GM13977 (cell line): ENCODE data around the gene PCNP.
"Not testable (repeated sequence)": the region's sequence is repeated elsewhere in the genome, so short reads cannot be mapped to it uniquely, and the experiment has no call there.

Source experiments
- DNase-seq: peaks from one replicate; pipeline ENCODE4 v3.0.0; 2012; ENCODE audit warnings: low spot score
- in situ Hi-C: fragments of 300-500 bp; cut with MboI; formaldehyde crosslinking; loops from one replicate; pipeline ENCODE4 v1.12.0; 2022; ENCODE audit warnings: low sequenced_read_pairs, low pct_unique_long_range_greater_than_20kb, mixed read lengths, inconsistent platforms; ENCODE audit not compliant: unreplicated experiment
- TF ChIP-seq, protein P1 (sequence below): IDR thresholded peaks from 2 replicates; pipeline ENCODE4 v1.5.1; 2012; ENCODE audit warnings: mild to moderate bottlenecking, control low read depth; ENCODE audit not compliant: insufficient read depth; ENCODE audit errors: extremely low read depth, missing control alignments

Gene PCNP

DNA sequence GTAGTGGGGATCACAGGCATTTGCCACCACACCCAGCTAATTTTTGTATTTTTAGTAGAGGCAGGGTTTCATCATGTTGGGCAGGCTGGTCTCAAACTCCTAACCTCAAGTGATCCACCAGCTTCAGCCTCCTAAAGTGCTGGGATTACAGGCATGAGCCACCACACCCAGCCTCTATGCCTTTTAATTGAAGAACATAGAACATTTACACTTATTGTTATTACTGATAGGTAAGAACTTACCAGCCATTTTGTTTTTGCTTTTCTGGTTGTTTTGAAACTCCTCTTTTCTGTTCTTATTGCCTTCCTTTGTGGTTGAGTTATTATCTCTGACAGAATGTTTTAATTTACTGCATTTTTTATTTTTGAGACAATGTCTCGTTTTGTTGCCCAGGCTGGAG, 29.2 kb downstream of the PCNP start:
- TF ChIP-seq, protein P1, sequence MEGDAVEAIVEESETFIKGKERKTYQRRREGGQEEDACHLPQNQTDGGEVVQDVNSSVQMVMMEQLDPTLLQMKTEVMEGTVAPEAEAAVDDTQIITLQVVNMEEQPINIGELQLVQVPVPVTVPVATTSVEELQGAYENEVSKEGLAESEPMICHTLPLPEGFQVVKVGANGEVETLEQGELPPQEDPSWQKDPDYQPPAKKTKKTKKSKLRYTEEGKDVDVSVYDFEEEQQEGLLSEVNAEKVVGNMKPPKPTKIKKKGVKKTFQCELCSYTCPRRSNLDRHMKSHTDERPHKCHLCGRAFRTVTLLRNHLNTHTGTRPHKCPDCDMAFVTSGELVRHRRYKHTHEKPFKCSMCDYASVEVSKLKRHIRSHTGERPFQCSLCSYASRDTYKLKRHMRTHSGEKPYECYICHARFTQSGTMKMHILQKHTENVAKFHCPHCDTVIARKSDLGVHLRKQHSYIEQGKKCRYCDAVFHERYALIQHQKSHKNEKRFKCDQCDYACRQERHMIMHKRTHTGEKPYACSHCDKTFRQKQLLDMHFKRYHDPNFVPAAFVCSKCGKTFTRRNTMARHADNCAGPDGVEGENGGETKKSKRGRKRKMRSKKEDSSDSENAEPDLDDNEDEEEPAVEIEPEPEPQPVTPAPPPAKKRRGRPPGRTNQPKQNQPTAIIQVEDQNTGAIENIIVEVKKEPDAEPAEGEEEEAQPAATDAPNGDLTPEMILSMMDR: no peak
- DNase-seq: no peak
- in situ Hi-C loops: no loop called here

- DNase-seq, in situ Hi-C loops: not testable (repeated sequence)
These were observed 31.4 kb downstream of the PCNP start for GRCh38 chr3:101605398-101605797.

DNA sequence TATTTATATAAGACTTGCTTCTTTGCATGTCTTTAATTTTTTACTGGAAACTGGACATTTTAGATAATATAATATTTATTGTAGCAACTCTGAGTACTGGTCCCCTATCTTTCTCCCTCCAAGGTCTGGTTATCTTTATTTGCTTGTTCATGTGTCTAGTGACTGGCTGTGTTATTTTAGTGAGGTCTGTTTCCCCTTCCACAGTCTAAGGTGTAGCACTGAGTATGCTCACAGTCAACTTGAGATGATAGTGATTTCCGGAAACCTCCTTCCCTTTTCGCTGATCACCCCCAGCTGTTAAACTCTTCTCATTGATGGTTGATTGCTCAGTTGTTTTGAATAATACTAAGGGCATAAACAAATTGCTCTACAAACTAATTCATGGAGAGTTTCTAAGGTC, 37.0 kb downstream of the PCNP start:
- DNase-seq: no peak
- in situ Hi-C loops: no loop called here
- TF ChIP-seq, protein P1: no peak

DNA sequence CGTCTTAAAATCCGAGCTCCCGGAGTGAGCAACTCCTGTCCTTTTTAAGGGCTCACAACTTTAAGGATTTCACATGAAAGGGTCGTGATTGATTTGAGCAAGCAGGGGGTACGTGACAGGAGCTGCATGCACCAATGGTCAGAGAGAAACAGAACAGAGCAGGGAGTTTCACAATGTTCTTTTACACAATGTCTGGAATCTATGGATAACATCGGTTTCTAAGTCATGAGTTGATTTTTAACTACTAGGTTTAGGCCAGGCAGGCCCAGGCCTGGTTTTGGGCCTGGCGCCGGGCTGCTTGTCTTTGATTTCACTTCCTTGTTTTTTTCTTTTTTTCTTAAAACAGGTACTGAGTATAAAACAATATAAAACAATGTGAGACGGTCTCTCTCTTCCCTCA, 39.0 kb downstream of the PCNP start:
- in situ Hi-C loops, DNase-seq: not testable (repeated sequence)

- in situ Hi-C loops: no loop called here
- no peak for DNase-seq
- TF ChIP-seq, protein P1: no peak
These were observed 41.5 kb downstream of the PCNP start for GRCh38 chr3:101615525-101615924.

DNA sequence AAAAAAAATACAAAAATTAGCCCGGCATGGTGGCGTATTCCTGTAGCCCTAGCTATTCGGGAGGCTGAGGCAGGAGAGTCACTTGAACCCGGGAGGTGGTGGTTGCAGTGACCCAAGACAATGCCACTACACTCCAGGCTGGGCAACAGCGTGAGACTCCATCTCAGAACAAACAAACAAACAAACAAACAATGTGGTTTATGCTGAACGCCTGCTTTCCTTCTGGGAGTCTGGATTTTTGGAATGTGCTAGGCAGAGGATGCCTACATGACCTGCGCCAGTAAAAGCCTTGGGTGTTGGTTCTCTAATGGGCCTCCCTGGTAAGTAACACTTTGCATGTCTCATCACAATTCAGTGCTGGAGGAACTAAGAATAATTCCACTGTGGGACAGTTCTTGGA, 43.5 kb downstream of the PCNP start:
- DNase-seq: no peak
- in situ Hi-C loops: no loop called here
- TF ChIP-seq, protein P1: no peak

DNA sequence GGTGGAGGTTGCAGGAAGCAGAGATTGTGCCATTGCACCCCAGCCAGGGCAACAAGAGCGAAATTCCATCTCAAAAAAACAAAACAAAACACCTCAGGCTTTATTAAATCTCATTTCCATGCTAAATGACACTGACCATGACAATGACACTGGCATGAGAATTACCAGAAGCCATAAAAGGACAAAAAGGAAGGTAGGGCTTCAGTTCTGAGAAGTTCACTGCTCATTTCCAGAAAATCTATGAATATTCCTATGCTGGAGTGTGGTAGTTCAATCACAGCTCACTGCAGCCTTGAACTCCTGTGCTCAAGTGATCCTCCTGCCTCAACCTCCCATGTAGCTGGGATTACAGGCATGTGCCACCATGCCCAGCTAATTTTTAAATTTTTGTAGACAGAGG, 44.7 kb downstream of the PCNP start:
- in situ Hi-C loops: no loop called here
- no peak for DNase-seq
- TF ChIP-seq, protein P1: no peak

- TF ChIP-seq, protein P1: no peak
- in situ Hi-C loops: no loop called here
- DNase-seq: no peak
These were observed 45.8 kb downstream of the PCNP start for GRCh38 chr3:101619734-101620133.
